Measurements from ENCODE around the gene PIANP.
"Not testable (repeated sequence)": the region's sequence is repeated elsewhere in the genome, so short reads cannot be mapped to it uniquely, and the experiment has no call there.

The PIANP gene

GRCh38 chr12:6700646-6701051 is at the start of gene PIANP:
Gene PIANP (minus strand): TSS chr12:6700815. CDS start chr12:6698061, 2,754 bp downstream.
- Histone ChIP-seq H3K9me3 (ENCODE audit: insufficient read depth, low read length) (no peaks in the 10 kb centered on the region), H3K79me2 (ENCODE audit: insufficient read depth, low read length) (no peaks in the 10 kb centered on the region), H3K4me3 (ENCODE audit: insufficient read depth, low read length, poor library complexity, severe bottlenecking) (no peak within 1 kb of the TSS), H3K9ac (ENCODE audit: low read length) (no peak within 1 kb of the TSS), H3F3A (ENCODE audit: insufficient read depth) (no peaks in the 10 kb centered on the region), H3K36me3 (ENCODE audit: low read length) (no peaks in the 10 kb centered on the region), H2AFZ (ENCODE audit: low read depth, low read length, severe bottlenecking) (no peak within 1 kb of the TSS), H3K4me2 (ENCODE audit: low read depth, low read length, poor library complexity, severe bottlenecking) (no peak within 1 kb of the TSS), H4K20me1 (ENCODE audit: low read depth, low read length) (no peaks in the 10 kb centered on the region), H3K27ac (ENCODE audit: low read depth, low read length) (no peak within 1 kb of the TSS), H3K27me3 (ENCODE audit: low read length) (no peaks in the 10 kb centered on the region), H3K9me2 (replicated peaks; ENCODE audit: insufficient read depth, low read length) (no peaks in the 10 kb centered on the region)
- TF ChIP-seq EZH2phosphoT487 (conservative IDR thresholded peaks at IDR 0.05; ENCODE audit: low read length), result no peak

- H3K27ac ChIP-seq (ENCODE audit: low read depth, low read length), result no peak overlapping the region
- H3K36me3 ChIP-seq (ENCODE audit: low read length), result no peaks in the 10 kb centered on the region
- H3K4me3 ChIP-seq (ENCODE audit: insufficient read depth, low read length, poor library complexity, severe bottlenecking), result no peak overlapping the region
- H4K20me1 ChIP-seq (ENCODE audit: low read depth, low read length), result no peaks in the 10 kb centered on the region
- TF ChIP-seq EZH2phosphoT487 (conservative IDR thresholded peaks at IDR 0.05; ENCODE audit: low read length) (no peak), CTCF (IDR thresholded peaks at IDR 0.05; ENCODE audit: insufficient read depth, low read length, poor library complexity, severe bottlenecking) (no peak)
- H3K27me3 ChIP-seq (ENCODE audit: low read length), result no peaks in the 10 kb centered on the region
- H3K9ac ChIP-seq (ENCODE audit: low read length), result no peak overlapping the region
- H3K79me2 ChIP-seq (ENCODE audit: insufficient read depth, low read length), result peaks cover 7% of the 10 kb centered on the region
- no peaks in the 10 kb centered on the region for H3K9me2 ChIP-seq (replicated peaks; ENCODE audit: insufficient read depth, low read length)
- H3F3A ChIP-seq (ENCODE audit: insufficient read depth), result no peaks in the 10 kb centered on the region
- no peaks in the 10 kb centered on the region for H3K9me3 ChIP-seq (ENCODE audit: insufficient read depth, low read length)
- no peak overlapping the region for H3K4me2 ChIP-seq (ENCODE audit: low read depth, low read length, poor library complexity, severe bottlenecking)
- no peak overlapping the region for H2AFZ ChIP-seq (ENCODE audit: low read depth, low read length, severe bottlenecking)
Observed at GRCh38 chr12:6748761-6749160, 48.1 kb upstream of the PIANP start.

- H3K4me3 ChIP-seq (ENCODE audit: insufficient read depth, low read length, poor library complexity, severe bottlenecking), result no peak overlapping the region
- H2AFZ ChIP-seq (ENCODE audit: low read depth, low read length, severe bottlenecking), result no peak overlapping the region
- no peaks in the 10 kb centered on the region for H3K9me3 ChIP-seq (ENCODE audit: insufficient read depth, low read length)
- H3K4me2 ChIP-seq (ENCODE audit: low read depth, low read length, poor library complexity, severe bottlenecking), result no peak overlapping the region
- no peaks in the 10 kb centered on the region for H3K27me3 ChIP-seq (ENCODE audit: low read length)
- no peak overlapping the region for H3K27ac ChIP-seq (ENCODE audit: low read depth, low read length)
- no peaks in the 10 kb centered on the region for H3F3A ChIP-seq (ENCODE audit: insufficient read depth)
- no peaks in the 10 kb centered on the region for H4K20me1 ChIP-seq (ENCODE audit: low read depth, low read length)
- H3K9ac ChIP-seq (ENCODE audit: low read length), result no peak overlapping the region
- H3K9me2 ChIP-seq (replicated peaks; ENCODE audit: insufficient read depth, low read length), result no peaks in the 10 kb centered on the region
- H3K79me2 ChIP-seq (ENCODE audit: insufficient read depth, low read length), result peaks cover under 1% of the 10 kb centered on the region; the same call in 1 of the 2 replicates
- H3K36me3 ChIP-seq (ENCODE audit: low read length), result no peaks in the 10 kb centered on the region
- TF ChIP-seq CTCF (IDR thresholded peaks at IDR 0.05; ENCODE audit: insufficient read depth, low read length, poor library complexity, severe bottlenecking), result no peak
- TF ChIP-seq EZH2phosphoT487 (conservative IDR thresholded peaks at IDR 0.05; ENCODE audit: low read length), result no peak
Observed at GRCh38 chr12:6747216-6747615, 46.6 kb upstream of the PIANP start.

GRCh38 chr12:6745741-6746525 is 45.3 kb upstream of the PIANP start:
- TF ChIP-seq CTCF (IDR thresholded peaks at IDR 0.05; ENCODE audit: insufficient read depth, low read length, poor library complexity, severe bottlenecking), result no peak
- no peak for TF ChIP-seq EZH2phosphoT487 (conservative IDR thresholded peaks at IDR 0.05; ENCODE audit: low read length)
- Histone ChIP-seq H3K9me3 (ENCODE audit: insufficient read depth, low read length) (no peaks in the 10 kb centered on the region), H3K9ac (ENCODE audit: low read length) (no peak overlapping the region), H3K27ac (ENCODE audit: low read depth, low read length) (no peak overlapping the region), H3K79me2 (ENCODE audit: insufficient read depth, low read length) (no peaks in the 10 kb centered on the region), H3K27me3 (ENCODE audit: low read length) (no peaks in the 10 kb centered on the region), H3K36me3 (ENCODE audit: low read length) (no peaks in the 10 kb centered on the region), H3K4me3 (ENCODE audit: insufficient read depth, low read length, poor library complexity, severe bottlenecking) (no peak overlapping the region), H4K20me1 (ENCODE audit: low read depth, low read length) (no peaks in the 10 kb centered on the region), H2AFZ (ENCODE audit: low read depth, low read length, severe bottlenecking) (no peak overlapping the region), H3K9me2 (replicated peaks; ENCODE audit: insufficient read depth, low read length) (no peaks in the 10 kb centered on the region), H3K4me2 (ENCODE audit: low read depth, low read length, poor library complexity, severe bottlenecking) (no peak overlapping the region), H3F3A (ENCODE audit: insufficient read depth) (0 out of 2 replicates have a peak, but pooled peaks cover 2% of the 10 kb centered on the region)

- H3F3A ChIP-seq (ENCODE audit: insufficient read depth); H3K9ac ChIP-seq (ENCODE audit: low read length); H4K20me1 ChIP-seq (ENCODE audit: low read depth, low read length); H3K27ac ChIP-seq (ENCODE audit: low read depth, low read length); H3K9me2 ChIP-seq (replicated peaks; ENCODE audit: insufficient read depth, low read length); H3K27me3 ChIP-seq (ENCODE audit: low read length); H3K36me3 ChIP-seq (ENCODE audit: low read length); H3K4me3 ChIP-seq (ENCODE audit: insufficient read depth, low read length, poor library complexity, severe bottlenecking); H3K79me2 ChIP-seq (ENCODE audit: insufficient read depth, low read length); H3K9me3 ChIP-seq (ENCODE audit: insufficient read depth, low read length); H2AFZ ChIP-seq (ENCODE audit: low read depth, low read length, severe bottlenecking); H3K4me2 ChIP-seq (ENCODE audit: low read depth, low read length, poor library complexity, severe bottlenecking): not testable (repeated sequence)
Observed at GRCh38 chr12:6743300-6743699, 42.7 kb upstream of the PIANP start.
